Upper lobe of left lung (tissue), 4 donors: ENCODE results near the gene VSTM2B.

Experiments
- EP300 ChIP-seq, 4 donors: sonication (generic); formaldehyde crosslinking; IDR thresholded peaks; one replicate each; pipeline ENCODE4 v1.5.1; 2017; ENCODE audit warnings: antibody characterized with exemption in 4 of 4, control low read depth in 2 of 4
- POLR2A ChIP-seq, 4 donors: fragments of 450-650 bp; IDR thresholded peaks; one replicate each; pipeline ENCODE4 v1.5.1; 2016 to 2017; ENCODE audit warnings: antibody characterized with exemption in 4 of 4, mild to moderate bottlenecking in 2 of 4
- POLR2AphosphoS5 ChIP-seq, 2 donors: sonication (generic); formaldehyde crosslinking; IDR thresholded peaks; one replicate each; pipeline ENCODE4 v1.5.1; 2017; ENCODE audit warnings: antibody characterized with exemption in 2 of 2

- no peak for TF ChIP-seq POLR2AphosphoS5 (IDR thresholded peaks at IDR 0.05)
- TF ChIP-seq POLR2A (IDR thresholded peaks at IDR 0.05) = no peak
- no peak for TF ChIP-seq EP300 (IDR thresholded peaks at IDR 0.05)
Measured at GRCh38 chr19:29501816-29502580, 23.8 kb upstream of the VSTM2B start.
